ENCODE data around the gene CATSPER3.

Gene CATSPER3

DNA sequence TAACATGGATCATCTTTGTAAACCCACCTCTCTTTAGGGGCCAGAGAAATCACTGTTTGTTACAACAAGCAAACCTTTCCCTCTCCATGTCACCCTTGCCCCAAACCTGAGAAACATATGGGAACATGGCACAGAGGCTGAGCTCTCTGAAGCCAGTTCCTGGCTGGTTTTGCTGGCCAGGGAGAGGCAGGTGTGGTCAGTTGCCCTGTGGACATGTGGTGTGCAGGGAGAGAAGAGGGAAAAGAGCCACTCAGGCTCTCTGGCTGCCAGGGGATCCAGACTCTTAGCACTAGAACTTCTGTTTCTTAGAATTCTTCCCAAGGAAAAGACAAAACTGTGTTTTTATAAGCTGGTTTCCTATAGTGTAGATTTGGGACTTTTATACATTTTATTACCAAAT lies 4.6 kb upstream of the CATSPER3 start:
- TF ChIP-seq FOXP2 (optimal IDR thresholded peaks at IDR 0.05; ENCODE audit: control extremely low read depth, extremely low read length, insufficient read depth) = no peak
- no peak for TF ChIP-seq EZH2 (IDR thresholded peaks at IDR 0.05)
- TF ChIP-seq POLR2AphosphoS5 (IDR thresholded peaks at IDR 0.05; ENCODE audit: borderline replicate concordance, low read depth, low read length) = no peak
- Histone ChIP-seq H3K36me3 (ENCODE audit: insufficient read depth, low read length) (no peaks in the 10 kb centered on the region), H3K27ac (no peak overlapping the region), H3K9ac (ENCODE audit: insufficient read length) (no peak overlapping the region), H3K4me3 (no peak overlapping the region), H3K9me3 (ENCODE audit: low read depth, low read length) (no peaks in the 10 kb centered on the region)
- no peak for DNase-seq (ENCODE audit: low read depth, low spot score)

DNA sequence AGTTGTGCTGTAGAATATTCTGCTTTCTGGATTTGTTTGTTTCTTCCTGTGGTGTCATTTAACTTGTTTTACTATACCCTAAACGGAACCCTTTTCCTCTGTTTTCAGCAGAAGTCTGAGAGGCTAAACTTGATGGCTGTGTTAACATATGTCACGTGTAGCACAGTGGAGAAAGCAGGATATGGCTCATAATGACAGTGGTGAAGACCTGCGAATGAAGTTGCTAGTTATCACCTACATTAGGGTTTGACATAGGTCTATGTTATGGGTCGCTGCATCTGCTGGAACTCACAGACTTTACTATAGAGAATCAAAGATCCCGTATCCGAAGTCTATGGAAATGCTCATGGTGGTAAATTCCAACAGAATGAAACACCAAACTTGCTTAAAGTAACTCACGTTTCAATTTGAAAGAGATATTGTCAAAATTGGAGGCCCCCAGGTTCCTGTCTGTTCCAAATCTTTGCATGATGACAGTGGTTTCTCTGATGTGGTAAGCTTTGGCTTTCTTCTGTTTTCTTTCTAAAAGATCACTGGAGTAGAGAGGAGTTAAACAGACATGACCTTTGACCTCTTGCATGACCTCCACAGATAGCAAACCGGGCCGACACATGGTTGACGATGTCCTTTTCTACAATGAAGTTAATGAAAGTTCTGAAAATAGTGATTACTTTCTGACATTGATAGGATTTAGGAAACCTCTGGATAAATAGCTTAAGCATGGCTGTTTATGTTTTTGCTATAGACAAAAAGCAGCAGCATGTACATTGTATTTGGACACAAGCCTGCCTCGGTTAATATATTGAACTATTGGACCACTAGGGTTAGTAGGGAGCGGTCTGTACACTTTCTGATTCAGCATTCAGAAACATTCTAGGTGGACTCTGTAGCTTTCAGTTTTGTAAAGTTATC lies 3.1 kb upstream of the CATSPER3 start:
- no peak overlapping the region for H3K4me3 ChIP-seq

DNA sequence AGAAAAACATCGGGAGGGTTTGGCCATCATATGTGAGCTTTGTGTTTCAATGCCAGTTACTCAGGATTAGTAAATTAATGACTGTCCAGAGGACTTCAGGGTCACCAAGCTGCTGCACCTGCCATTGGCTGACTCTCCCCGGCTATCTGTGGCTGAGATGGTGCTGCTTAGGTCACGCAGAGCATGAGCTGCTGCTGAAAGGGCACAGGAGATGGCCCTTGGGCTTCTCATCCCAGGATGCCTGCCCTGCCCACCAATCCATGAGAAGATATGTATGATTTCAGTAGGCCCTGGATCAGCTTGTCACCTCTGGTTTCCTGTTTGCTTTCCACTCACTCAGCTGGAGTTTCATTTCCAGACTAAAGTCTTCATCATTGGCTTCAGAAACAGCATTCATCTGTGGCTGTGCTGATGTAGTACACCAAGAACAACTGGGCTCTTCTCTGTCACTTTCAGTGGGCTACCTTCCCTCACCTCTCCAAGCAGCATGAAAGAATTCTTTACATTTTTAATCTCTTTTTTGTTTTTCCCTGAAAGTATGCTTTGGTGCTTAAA lies 2.4 kb upstream of the CATSPER3 start:
- Histone ChIP-seq H3K4me3 (no peak overlapping the region), H3K9me3 (ENCODE audit: low read depth, low read length) (no peaks in the 10 kb centered on the region), H3K36me3 (ENCODE audit: insufficient read depth, low read length) (no peaks in the 10 kb centered on the region), H3K27ac (no peak overlapping the region), H3K9ac (ENCODE audit: insufficient read length) (no peak overlapping the region)
- TF ChIP-seq POLR2AphosphoS5 (IDR thresholded peaks at IDR 0.05; ENCODE audit: borderline replicate concordance, low read depth, low read length) (no peak), EZH2 (IDR thresholded peaks at IDR 0.05) (no peak), FOXP2 (optimal IDR thresholded peaks at IDR 0.05; ENCODE audit: control extremely low read depth, extremely low read length, insufficient read depth) (no peak)
- no peak for DNase-seq (ENCODE audit: low read depth, low spot score)

More for the DNA sequence above, 3.1 kb upstream of the CATSPER3 start:
- Histone ChIP-seq H3K27ac (no peak overlapping the region), H3K36me3 (ENCODE audit: insufficient read depth, low read length) (no peaks in the 10 kb centered on the region), H3K9me3 (ENCODE audit: low read depth, low read length) (no peaks in the 10 kb centered on the region), H3K9ac (ENCODE audit: insufficient read length) (no peak overlapping the region)
- TF ChIP-seq EZH2 (IDR thresholded peaks at IDR 0.05) (no peak), FOXP2 (optimal IDR thresholded peaks at IDR 0.05; ENCODE audit: control extremely low read depth, extremely low read length, insufficient read depth) (no peak), POLR2AphosphoS5 (IDR thresholded peaks at IDR 0.05; ENCODE audit: borderline replicate concordance, low read depth, low read length) (no peak)
- no peak for DNase-seq (ENCODE audit: low read depth, low spot score)

DNA sequence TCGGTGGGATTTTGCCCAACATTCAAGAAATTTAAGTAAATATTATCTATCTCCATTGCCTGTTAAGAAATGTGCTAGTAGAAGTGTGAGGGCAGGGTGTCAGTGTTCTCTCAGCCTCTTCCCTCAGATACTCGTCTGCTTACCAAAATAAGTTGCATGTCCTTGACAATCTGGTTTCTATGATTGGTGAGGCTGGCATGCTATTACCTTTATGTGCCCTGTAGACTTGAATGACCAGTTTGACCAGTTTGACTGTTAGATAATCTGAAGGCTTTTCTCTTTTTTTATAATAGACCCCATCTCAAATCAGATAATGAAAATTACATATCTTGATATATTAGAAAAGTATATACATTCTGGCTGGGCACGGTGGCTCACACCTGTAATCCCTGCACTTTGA lies 348 bp downstream of the CATSPER3 start:
- TF ChIP-seq EZH2 (IDR thresholded peaks at IDR 0.05) (no peak), POLR2AphosphoS5 (IDR thresholded peaks at IDR 0.05; ENCODE audit: borderline replicate concordance, low read depth, low read length) (no peak), FOXP2 (optimal IDR thresholded peaks at IDR 0.05; ENCODE audit: control extremely low read depth, extremely low read length, insufficient read depth) (no peak)
- no peak for DNase-seq (ENCODE audit: low read depth, low spot score)
- Histone ChIP-seq H3K9ac (ENCODE audit: insufficient read length) (no peak overlapping the region), H3K27ac (no peak overlapping the region), H3K9me3 (ENCODE audit: low read depth, low read length) (no peaks in the 10 kb centered on the region), H3K36me3 (ENCODE audit: insufficient read depth, low read length) (no peaks in the 10 kb centered on the region), H3K4me3 (no peak overlapping the region)

DNA sequence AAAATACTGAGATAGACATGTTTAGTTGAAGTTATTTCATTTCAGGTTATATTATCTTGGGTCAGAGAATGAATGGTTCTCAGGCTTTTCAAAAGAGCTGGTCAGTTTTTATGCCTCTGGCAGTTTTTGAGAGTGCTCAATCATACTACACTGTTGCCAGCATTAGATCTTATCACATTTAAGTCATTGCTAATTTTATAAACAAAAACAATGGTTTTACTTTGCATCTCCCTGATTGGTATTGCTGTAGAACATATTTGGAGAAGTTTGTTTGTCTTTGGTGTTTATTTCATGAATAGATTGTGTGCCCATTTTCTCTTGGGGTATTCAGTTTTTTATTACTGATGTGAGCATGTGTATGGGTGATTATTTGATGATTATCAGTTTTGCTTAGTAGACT lies 1.5 kb downstream of the CATSPER3 start:
- DNase-seq (ENCODE audit: low read depth, low spot score) = no peak
- Histone ChIP-seq H3K4me3 (no peak overlapping the region), H3K27ac (no peak overlapping the region), H3K9me3 (ENCODE audit: low read depth, low read length) (no peaks in the 10 kb centered on the region), H3K36me3 (ENCODE audit: insufficient read depth, low read length) (no peaks in the 10 kb centered on the region), H3K9ac (ENCODE audit: insufficient read length) (no peak overlapping the region)
- TF ChIP-seq EZH2 (IDR thresholded peaks at IDR 0.05) (no peak), POLR2AphosphoS5 (IDR thresholded peaks at IDR 0.05; ENCODE audit: borderline replicate concordance, low read depth, low read length) (no peak), FOXP2 (optimal IDR thresholded peaks at IDR 0.05; ENCODE audit: control extremely low read depth, extremely low read length, insufficient read depth) (no peak)

DNA sequence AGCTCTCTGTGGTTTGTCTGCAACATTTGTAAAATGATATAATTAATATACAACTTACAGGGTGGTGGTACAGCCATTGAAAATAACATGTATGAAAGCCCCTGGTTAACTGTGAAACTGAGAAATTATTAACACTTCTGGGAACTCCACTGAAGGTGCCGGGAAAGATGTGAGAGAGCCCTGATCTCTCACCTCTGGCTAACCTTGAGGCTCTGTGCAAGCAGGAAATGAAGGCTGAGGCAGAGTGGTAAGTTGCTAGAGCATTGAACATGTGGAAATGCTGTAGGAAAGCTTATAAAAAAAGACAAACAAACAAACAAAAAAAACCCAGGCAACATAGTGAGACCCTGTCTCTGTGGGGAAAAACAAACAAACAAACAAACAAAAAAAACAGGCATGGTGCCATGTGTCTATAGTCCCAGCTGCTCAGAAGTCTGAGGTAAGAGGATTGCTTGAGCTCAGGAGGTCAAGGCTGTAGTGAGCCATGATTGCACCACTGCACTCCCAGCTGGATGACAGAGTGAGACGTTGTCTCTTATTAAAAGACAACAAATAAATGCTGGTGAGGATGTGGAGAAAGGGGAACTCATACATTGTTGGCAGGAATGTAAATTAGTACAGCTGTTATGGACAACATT lies 7.5 kb downstream of the CATSPER3 start:
- Histone ChIP-seq H3K27ac (no peak overlapping the region), H3K9me3 (ENCODE audit: low read depth, low read length) (no peaks in the 10 kb centered on the region), H3K4me3 (no peak overlapping the region), H3K9ac (ENCODE audit: insufficient read length) (no peak overlapping the region), H3K36me3 (ENCODE audit: insufficient read depth, low read length) (no peaks in the 10 kb centered on the region)
- no peak for DNase-seq (ENCODE audit: low read depth, low spot score)
- TF ChIP-seq POLR2AphosphoS5 (IDR thresholded peaks at IDR 0.05; ENCODE audit: borderline replicate concordance, low read depth, low read length) = no peak
- TF ChIP-seq FOXP2 (optimal IDR thresholded peaks at IDR 0.05; ENCODE audit: control extremely low read depth, extremely low read length, insufficient read depth) = no peak
- no peak for TF ChIP-seq EZH2 (IDR thresholded peaks at IDR 0.05)

DNA sequence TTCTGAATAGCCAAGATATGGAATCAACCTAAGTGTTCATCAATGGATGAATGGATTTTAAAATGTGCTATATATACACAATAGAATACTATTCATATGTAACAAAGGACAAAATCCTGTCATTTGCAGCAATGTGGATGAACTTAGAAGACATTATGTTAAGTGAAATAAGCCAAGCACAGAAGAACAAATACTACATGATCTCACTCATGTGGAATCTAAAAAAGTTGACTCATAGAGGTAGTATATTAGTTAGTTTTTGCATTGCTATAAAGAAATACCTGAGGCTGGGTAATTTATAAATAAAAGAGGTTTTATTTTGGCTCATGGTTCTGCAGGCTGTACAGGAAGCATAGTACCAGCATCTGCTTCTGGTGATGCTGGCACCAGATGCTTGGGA lies 8.1 kb downstream of the CATSPER3 start:
- Histone ChIP-seq H3K4me3 (no peak overlapping the region), H3K27ac (no peak overlapping the region), H3K9me3 (ENCODE audit: low read depth, low read length) (0 out of 2 replicates have a peak, but pooled peaks cover 1% of the 10 kb centered on the region), H3K9ac (ENCODE audit: insufficient read length) (no peak overlapping the region), H3K36me3 (ENCODE audit: insufficient read depth, low read length) (no peaks in the 10 kb centered on the region)
- TF ChIP-seq POLR2AphosphoS5 (IDR thresholded peaks at IDR 0.05; ENCODE audit: borderline replicate concordance, low read depth, low read length) (no peak), EZH2 (IDR thresholded peaks at IDR 0.05) (no peak), FOXP2 (optimal IDR thresholded peaks at IDR 0.05; ENCODE audit: control extremely low read depth, extremely low read length, insufficient read depth) (no peak)
- DNase-seq (ENCODE audit: low read depth, low spot score) = no peak

DNA sequence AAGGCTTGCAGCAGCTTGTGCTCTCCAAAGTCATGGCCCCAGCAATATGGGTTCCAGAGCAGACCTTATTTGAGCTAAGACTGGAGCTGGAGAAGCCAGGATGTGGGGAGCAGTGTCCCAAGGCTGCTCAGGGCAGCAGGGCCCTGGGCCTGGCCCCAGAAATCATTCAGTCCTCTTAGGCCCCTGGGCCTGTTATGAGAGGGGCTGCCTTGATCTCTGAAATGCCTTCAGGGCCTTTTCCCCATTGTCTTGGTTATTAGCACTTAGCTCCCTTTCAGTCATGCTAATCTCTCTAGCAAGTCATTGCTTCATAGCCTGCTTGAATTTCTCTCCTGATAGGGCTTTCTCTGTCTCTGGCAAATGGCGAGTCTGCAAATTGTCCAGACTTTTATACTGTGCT lies 9.1 kb downstream of the CATSPER3 start:
- DNase-seq (ENCODE audit: low read depth, low spot score) = no peak
- no peak for TF ChIP-seq FOXP2 (optimal IDR thresholded peaks at IDR 0.05; ENCODE audit: control extremely low read depth, extremely low read length, insufficient read depth)
- TF ChIP-seq POLR2AphosphoS5 (IDR thresholded peaks at IDR 0.05; ENCODE audit: borderline replicate concordance, low read depth, low read length) = no peak
- TF ChIP-seq EZH2 (IDR thresholded peaks at IDR 0.05) = no peak

More for the DNA sequence above, 9.1 kb downstream of the CATSPER3 start:
- H3K9me3 ChIP-seq (ENCODE audit: low read depth, low read length) = peaks cover 8% of the 10 kb centered on the region; the same call in 1 of the 2 replicates
- no peak overlapping the region for H3K4me3 ChIP-seq
- no peaks in the 10 kb centered on the region for H3K36me3 ChIP-seq (ENCODE audit: insufficient read depth, low read length)
- H3K27ac ChIP-seq = no peak overlapping the region
- no peak overlapping the region for H3K9ac ChIP-seq (ENCODE audit: insufficient read length)
